ENCODE results near the gene METTL6.
"Not testable (repeated sequence)": the region's sequence is repeated elsewhere in the genome, so short reads cannot be mapped to it uniquely, and the experiment has no call there.

The METTL6 gene

DNA sequence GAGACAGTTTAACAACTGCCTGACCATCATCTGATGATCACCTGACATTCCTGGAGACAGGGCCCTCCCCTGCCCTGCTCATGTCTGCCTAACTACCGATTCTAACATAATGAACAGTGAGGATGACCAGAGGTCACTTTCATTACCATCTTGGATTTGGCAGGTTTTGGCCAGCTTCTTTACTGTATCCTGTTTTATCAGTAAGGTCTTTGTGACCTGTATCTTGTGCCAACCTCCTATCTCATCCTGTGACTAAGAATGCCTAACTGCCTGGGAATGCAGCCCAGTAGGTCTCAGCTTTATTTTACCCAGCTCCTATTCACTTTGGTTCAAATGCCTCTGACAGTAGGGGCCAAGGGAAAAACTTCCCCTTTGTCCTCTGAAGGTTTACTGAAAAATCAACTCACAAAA lies 40.2 kb downstream of the METTL6 start:
- no peak overlapping the region for H3K27ac ChIP-seq
- H3K4me3 ChIP-seq (ENCODE audit: low read depth, low read length): no peak overlapping the region
- no peak for DNase-seq
- no peaks in the 10 kb centered on the region for H3K36me3 ChIP-seq
- no peak for TF ChIP-seq CTCF (IDR thresholded peaks at IDR 0.05; ENCODE audit: low read depth, low read length)
- no peaks in the 10 kb centered on the region for H3K9me3 ChIP-seq (ENCODE audit: severe bottlenecking)
- no peaks in the 10 kb centered on the region for H3K27me3 ChIP-seq (ENCODE audit: insufficient read depth, low read depth, severe bottlenecking)

- H3K27me3 ChIP-seq (ENCODE audit: insufficient read depth, low read depth, severe bottlenecking); H3K27ac ChIP-seq; H3K4me3 ChIP-seq (ENCODE audit: low read depth, low read length); H3K36me3 ChIP-seq; DNase-seq; H3K9me3 ChIP-seq (ENCODE audit: severe bottlenecking): not testable (repeated sequence)
Observed at GRCh38 chr3:15386654-15386955, 40.7 kb downstream of the METTL6 start.

GRCh38 chr3:15385901-15386653 lies 41.3 kb downstream of the METTL6 start:
- Histone ChIP-seq H3K27me3 (ENCODE audit: insufficient read depth, low read depth, severe bottlenecking) (no peaks in the 10 kb centered on the region), H3K27ac (no peak overlapping the region), H3K36me3 (no peaks in the 10 kb centered on the region), H3K4me3 (ENCODE audit: low read depth, low read length) (no peak overlapping the region), H3K9me3 (ENCODE audit: severe bottlenecking) (no peaks in the 10 kb centered on the region)
- no peak for TF ChIP-seq CTCF (IDR thresholded peaks at IDR 0.05; ENCODE audit: low read depth, low read length)
- DNase-seq: no peak

- not testable (repeated sequence) for H3K4me3 ChIP-seq (ENCODE audit: low read depth, low read length); H3K27ac ChIP-seq; DNase-seq
Observed at GRCh38 chr3:15385238-15385695, 42.1 kb downstream of the METTL6 start.

GRCh38 chr3:15384510-15385237 lies 42.7 kb downstream of the METTL6 start:
- H3K27me3 ChIP-seq (ENCODE audit: insufficient read depth, low read depth, severe bottlenecking): no peaks in the 10 kb centered on the region
- H3K27ac ChIP-seq: no peak overlapping the region
- no peak for DNase-seq
- H3K4me3 ChIP-seq (ENCODE audit: low read depth, low read length): no peak overlapping the region
- TF ChIP-seq CTCF (IDR thresholded peaks at IDR 0.05; ENCODE audit: low read depth, low read length): no peak
- no peaks in the 10 kb centered on the region for H3K9me3 ChIP-seq (ENCODE audit: severe bottlenecking)
- H3K36me3 ChIP-seq: no peaks in the 10 kb centered on the region

More at GRCh38 chr3:15385238-15385695, 42.1 kb downstream of the METTL6 start:
- H3K36me3 ChIP-seq; H3K27me3 ChIP-seq (ENCODE audit: insufficient read depth, low read depth, severe bottlenecking); H3K9me3 ChIP-seq (ENCODE audit: severe bottlenecking): not testable (repeated sequence)

DNA sequence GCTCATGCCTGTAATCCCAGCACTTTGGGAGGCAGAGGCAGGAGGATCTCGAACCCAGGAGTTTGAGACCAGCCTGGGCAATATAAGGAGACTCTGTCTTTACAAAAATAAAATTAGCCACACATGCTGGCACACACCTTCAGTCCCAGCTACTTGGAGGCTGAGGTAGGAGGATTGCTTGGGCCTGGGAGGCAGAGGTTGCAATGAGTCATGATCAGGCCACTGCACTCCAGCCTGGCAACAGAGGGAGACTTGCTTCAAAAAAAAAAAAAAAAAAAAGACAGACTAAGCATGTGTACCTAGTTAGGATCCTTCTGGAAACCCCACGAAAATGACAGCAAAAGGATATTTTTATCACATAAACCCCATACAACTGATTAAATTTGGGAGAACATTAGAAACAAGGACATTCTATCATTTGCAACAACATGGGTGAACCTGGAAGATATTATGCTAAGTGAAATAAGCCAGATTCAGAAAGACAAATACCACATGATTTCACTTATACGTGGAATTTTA lies 44.9 kb downstream of the METTL6 start:
- TF ChIP-seq CTCF (IDR thresholded peaks at IDR 0.05; ENCODE audit: low read depth, low read length): no peak
- Histone ChIP-seq H3K36me3 (no peaks in the 10 kb centered on the region), H3K4me3 (ENCODE audit: low read depth, low read length) (no peak overlapping the region), H3K27me3 (ENCODE audit: insufficient read depth, low read depth, severe bottlenecking) (no peaks in the 10 kb centered on the region), H3K27ac (no peak overlapping the region), H3K9me3 (ENCODE audit: severe bottlenecking) (no peaks in the 10 kb centered on the region)
- DNase-seq: no peak

All from WERI-Rb-1 (cell line).